LNCAP (cell line): ENCODE data around the gene FMC1.

ENCODE experiments used
- CTCF ChIP-seq: fragments of 450-650 bp; IDR thresholded peaks from 2 replicates; pipeline ENCODE4 v1.5.1; 2017; ENCODE audit warnings: mild to moderate bottlenecking

FMC1 gene

GRCh38 chr7:139393621-139394211 is 52.6 kb downstream of the FMC1 start:
- no peak for TF ChIP-seq CTCF

GRCh38 chr7:139394540-139394939 is 53.4 kb downstream of the FMC1 start:
- TF ChIP-seq CTCF: no peak
